Measurements from ENCODE around the gene QRICH1. TPM values are rescaled to one million over a fixed set of nuclear protein-coding genes. Genes with fewer than 3 reads are reported as not detected.
A peak's percentile ranks its signal among the peaks of the same experiment; 100 is the strongest.

The QRICH1 gene
- total RNA-seq, 1 donor from 2014 or later: 147 TPM

GRCh38 chr3:49123687-49124086 is 29.8 kb upstream of the QRICH1 start:
- Mint-ChIP-seq H3K27ac (no peak overlapping the region), H3K4me3 (no peak overlapping the region)
- intact Hi-C loops (cut with micrococcal nuclease): loop anchor here (10.0 kb wide), 1 partner anchor 661 kb away; the partner anchor contains the start of gene IP6K1

GRCh38 chr3:49122886-49123545 is 29.1 kb upstream of the QRICH1 start:
- peaks cover 3% of the 10 kb centered on the region for H3K36me3 Mint-ChIP-seq (ENCODE audit: low read depth)
- intact Hi-C loops (cut with micrococcal nuclease): loop anchor here (10.0 kb wide), 1 partner anchor 662 kb away; the partner anchor contains the start of gene IP6K1
- H3K27ac Mint-ChIP-seq: no peak overlapping the region

More at GRCh38 chr3:49123687-49124086, 29.8 kb upstream of the QRICH1 start:
- Mint-ChIP-seq H3K9me3 (no peaks in the 10 kb centered on the region), H3K27me3 (ENCODE audit: insufficient read depth) (peaks cover 1% of the 10 kb centered on the region), H3K4me1 (ENCODE audit: low read depth) (peaks cover 10% of the 10 kb centered on the region), H3K36me3 (ENCODE audit: low read depth) (peaks cover 3% of the 10 kb centered on the region)
- no peak for DNase-seq (ENCODE audit: low spot score)

GRCh38 chr3:49122451-49122850 is 28.6 kb upstream of the QRICH1 start:
- no peak for DNase-seq (ENCODE audit: low spot score)
- Mint-ChIP-seq H3K4me3 (no peak overlapping the region), H3K27ac (peak overlapping the region; percentile 82), H3K4me1 (ENCODE audit: low read depth) (peaks cover 10% of the 10 kb centered on the region), H3K27me3 (ENCODE audit: insufficient read depth) (peaks cover 1% of the 10 kb centered on the region), H3K36me3 (ENCODE audit: low read depth) (peaks cover 6% of the 10 kb centered on the region), H3K9me3 (no peaks in the 10 kb centered on the region)
- intact Hi-C loops (cut with micrococcal nuclease): loop anchor here (10.0 kb wide), 1 partner anchor 662 kb away; the partner anchor contains the start of gene IP6K1

More at GRCh38 chr3:49122886-49123545, 29.1 kb upstream of the QRICH1 start:
- Mint-ChIP-seq H3K4me1 (ENCODE audit: low read depth) (peaks cover 10% of the 10 kb centered on the region), H3K9me3 (no peaks in the 10 kb centered on the region), H3K27me3 (ENCODE audit: insufficient read depth) (peaks cover 1% of the 10 kb centered on the region), H3K4me3 (no peak overlapping the region)
- DNase-seq (ENCODE audit: low spot score): no peak

- Mint-ChIP-seq H3K27me3 (ENCODE audit: insufficient read depth) (peaks cover 1% of the 10 kb centered on the region), H3K4me1 (ENCODE audit: low read depth) (peaks cover 10% of the 10 kb centered on the region), H3K36me3 (ENCODE audit: low read depth) (peaks cover 9% of the 10 kb centered on the region), H3K9me3 (no peaks in the 10 kb centered on the region), H3K27ac (peak overlapping the region; percentile 82), H3K4me3 (peak overlapping the region; percentile 59)
- intact Hi-C loops (cut with micrococcal nuclease): loop anchor here (10.0 kb wide), 1 partner anchor 663 kb away; the partner anchor contains the start of gene IP6K1
- no peak for DNase-seq (ENCODE audit: low spot score)
Observed at GRCh38 chr3:49122022-49122421, 28.2 kb upstream of the QRICH1 start.

GRCh38 chr3:49121132-49121736 is 27.4 kb upstream of the QRICH1 start:
- peaks cover 13% of the 10 kb centered on the region for H3K36me3 Mint-ChIP-seq (ENCODE audit: low read depth)
- H3K27me3 Mint-ChIP-seq (ENCODE audit: insufficient read depth): peaks cover 1% of the 10 kb centered on the region
- H3K4me3 Mint-ChIP-seq: peak overlapping the region; percentile 90
- intact Hi-C loops (cut with micrococcal nuclease): loop anchor here (2.0 to 10.0 kb wide), 3 partner anchors 220 to 664 kb away; partner anchors contain the start of genes IP6K1, TCTA and USP4
- DNase-seq (ENCODE audit: low spot score): no peak
- peak overlapping the region; percentile 82 for H3K27ac Mint-ChIP-seq
- H3K9me3 Mint-ChIP-seq: no peaks in the 10 kb centered on the region
- H3K4me1 Mint-ChIP-seq (ENCODE audit: low read depth): peaks cover 10% of the 10 kb centered on the region

- intact Hi-C loops (cut with micrococcal nuclease): loop anchor here (1.0 to 10.0 kb wide), 11 partner anchors 16 to 736 kb away; partner anchors contain the start of genes CCDC71, DAG1, IP6K1 and IP6K2
- peaks cover 19% of the 10 kb centered on the region for H3K36me3 Mint-ChIP-seq (ENCODE audit: low read depth)
- peaks cover 1% of the 10 kb centered on the region for H3K27me3 Mint-ChIP-seq (ENCODE audit: insufficient read depth)
- peak within 1 kb of the TSS; percentile 90 for H3K4me3 Mint-ChIP-seq
- peaks cover 10% of the 10 kb centered on the region for H3K4me1 Mint-ChIP-seq (ENCODE audit: low read depth)
- H3K9me3 Mint-ChIP-seq: no peaks in the 10 kb centered on the region
- peak; percentile 94 for DNase-seq (ENCODE audit: low spot score)
- H3K27ac Mint-ChIP-seq: peak within 1 kb of the TSS; percentile 88
Observed at GRCh38 chr3:49120438-49121131, 26.7 kb upstream of the QRICH1 start, which contains the start of gene USP19. Gene USP19, minus strand, starts transcription at chr3:49120823. Its CDS starts 1,678 bp downstream, at chr3:49119145.

- Mint-ChIP-seq H3K4me1 (ENCODE audit: low read depth) (peaks cover 10% of the 10 kb centered on the region), H3K27ac (peak overlapping the region; percentile 88), H3K9me3 (no peaks in the 10 kb centered on the region), H3K4me3 (peak overlapping the region; percentile 90), H3K27me3 (ENCODE audit: insufficient read depth) (peaks cover 1% of the 10 kb centered on the region), H3K36me3 (ENCODE audit: low read depth) (peaks cover 24% of the 10 kb centered on the region)
- no peak for DNase-seq (ENCODE audit: low spot score)
- intact Hi-C loops (cut with micrococcal nuclease): loop anchor here (1.0 to 10.0 kb wide), 11 partner anchors 16 to 736 kb away; partner anchors contain the start of genes CCDC71, DAG1, IP6K1 and IP6K2
Observed at GRCh38 chr3:49120096-49120437, 26.2 kb upstream of the QRICH1 start.

GRCh38 chr3:49119439-49119838 is 25.6 kb upstream of the QRICH1 start:
- H3K9me3 Mint-ChIP-seq: no peaks in the 10 kb centered on the region
- peaks cover 26% of the 10 kb centered on the region for H3K36me3 Mint-ChIP-seq (ENCODE audit: low read depth)
- no peak for DNase-seq (ENCODE audit: low spot score)
- peak overlapping the region; percentile 88 for H3K27ac Mint-ChIP-seq
- H3K4me1 Mint-ChIP-seq (ENCODE audit: low read depth): peaks cover 10% of the 10 kb centered on the region
- H3K4me3 Mint-ChIP-seq: peak overlapping the region; percentile 90
- H3K27me3 Mint-ChIP-seq (ENCODE audit: insufficient read depth): no peaks in the 10 kb centered on the region
- intact Hi-C loops (cut with micrococcal nuclease): no loop called here

GRCh38 chr3:49119036-49119435 is 25.2 kb upstream of the QRICH1 start:
- Mint-ChIP-seq H3K4me3 (peak overlapping the region; percentile 90), H3K4me1 (ENCODE audit: low read depth) (peaks cover 10% of the 10 kb centered on the region), H3K27ac (no peak overlapping the region), H3K36me3 (ENCODE audit: low read depth) (peaks cover 26% of the 10 kb centered on the region), H3K27me3 (ENCODE audit: insufficient read depth) (no peaks in the 10 kb centered on the region), H3K9me3 (no peaks in the 10 kb centered on the region)
- intact Hi-C loops (cut with micrococcal nuclease): no loop called here
- no peak for DNase-seq (ENCODE audit: low spot score)

- no peak overlapping the region for H3K4me3 Mint-ChIP-seq
- H3K36me3 Mint-ChIP-seq (ENCODE audit: low read depth): peaks cover 52% of the 10 kb centered on the region
- no peaks in the 10 kb centered on the region for H3K9me3 Mint-ChIP-seq
- H3K27me3 Mint-ChIP-seq (ENCODE audit: insufficient read depth): no peaks in the 10 kb centered on the region
- H3K4me1 Mint-ChIP-seq (ENCODE audit: low read depth): no peaks in the 10 kb centered on the region
- intact Hi-C loops (cut with micrococcal nuclease): no loop called here
- no peak overlapping the region for H3K27ac Mint-ChIP-seq
- DNase-seq (ENCODE audit: low spot score): no peak
Observed at GRCh38 chr3:49112262-49112661, 18.4 kb upstream of the QRICH1 start.

GRCh38 chr3:49111347-49111746 is 17.5 kb upstream of the QRICH1 start:
- no peaks in the 10 kb centered on the region for H3K4me1 Mint-ChIP-seq (ENCODE audit: low read depth)
- H3K9me3 Mint-ChIP-seq: no peaks in the 10 kb centered on the region
- H3K4me3 Mint-ChIP-seq: no peak overlapping the region
- intact Hi-C loops (cut with micrococcal nuclease): no loop called here
- no peaks in the 10 kb centered on the region for H3K27me3 Mint-ChIP-seq (ENCODE audit: insufficient read depth)
- H3K27ac Mint-ChIP-seq: no peak overlapping the region
- H3K36me3 Mint-ChIP-seq (ENCODE audit: low read depth): peaks cover 48% of the 10 kb centered on the region
- DNase-seq (ENCODE audit: low spot score): no peak

- Mint-ChIP-seq H3K4me1 (ENCODE audit: low read depth) (peaks cover 3% of the 10 kb centered on the region), H3K27me3 (ENCODE audit: insufficient read depth) (no peaks in the 10 kb centered on the region), H3K9me3 (no peaks in the 10 kb centered on the region), H3K36me3 (ENCODE audit: low read depth) (peaks cover 43% of the 10 kb centered on the region), H3K27ac (no peak overlapping the region), H3K4me3 (no peak overlapping the region)
- intact Hi-C loops (cut with micrococcal nuclease): no loop called here
- no peak for DNase-seq (ENCODE audit: low spot score)
Observed at GRCh38 chr3:49110780-49111179, 16.9 kb upstream of the QRICH1 start.

Data from activated T-helper 1 cell treated with anti-CD3 and anti-CD28 coated beads, Interleukin-12 subunit alpha, Interleukin-12 subunit beta, Interleukin-2, Interleukin-4 antibody, amounts not matched to agents 30 ng/mL and 10 ng/mL and 1 ng/mL, durations not matched to agents 14 hours and 24 hours and 36 hours (primary cell).